IPS-NIHi11 (cell line): Measurements from ENCODE around the gene KLF13.
A peak's percentile ranks its signal among the peaks of the same experiment; 100 is the strongest.

Source experiments
- DNase-seq: peaks from one replicate; pipeline ENCODE4 v3.0.0; 2012; ENCODE audit warnings: mixed read lengths, low spot score

KLF13 gene

GRCh38 chr15:31326156-31326874, at the start of gene KLF13:
Gene KLF13, plus strand, starts transcription at chr15:31326835. Its CDS starts 378 bp downstream, at chr15:31327213.
- peak; percentile 99 for DNase-seq

GRCh38 chr15:31277335-31278060, 49.1 kb upstream of the KLF13 start:
- DNase-seq: no peak

- no peak for DNase-seq
Measured at GRCh38 chr15:31278061-31278445, 48.6 kb upstream of the KLF13 start.

- DNase-seq: no peak
Measured at GRCh38 chr15:31278544-31279220, 48.0 kb upstream of the KLF13 start.

GRCh38 chr15:31279221-31280045, 47.2 kb upstream of the KLF13 start:
- DNase-seq: peak; percentile 2

- DNase-seq: peak; percentile 17
Measured at GRCh38 chr15:31280046-31280830, 46.4 kb upstream of the KLF13 start.

- peak; percentile 2 for DNase-seq
Measured at GRCh38 chr15:31280831-31281216, 45.8 kb upstream of the KLF13 start.

- DNase-seq: no peak
Measured at GRCh38 chr15:31283043-31283442, 43.6 kb upstream of the KLF13 start.

- no peak for DNase-seq
Measured at GRCh38 chr15:31285772-31286261, 40.8 kb upstream of the KLF13 start.

GRCh38 chr15:31291048-31291578, 35.5 kb upstream of the KLF13 start:
- DNase-seq: no peak

- peak; percentile 3 for DNase-seq
Measured at GRCh38 chr15:31292391-31293015, 34.1 kb upstream of the KLF13 start.

- no peak for DNase-seq
Measured at GRCh38 chr15:31293655-31294054, 33.0 kb upstream of the KLF13 start.

GRCh38 chr15:31294067-31294466, 32.6 kb upstream of the KLF13 start:
- no peak for DNase-seq

GRCh38 chr15:31295658-31296057, 31.0 kb upstream of the KLF13 start:
- DNase-seq: no peak

GRCh38 chr15:31296219-31296645, 30.4 kb upstream of the KLF13 start:
- no peak for DNase-seq

- no peak for DNase-seq
Measured at GRCh38 chr15:31296646-31297574, 29.7 kb upstream of the KLF13 start.

GRCh38 chr15:31297575-31298456, 28.8 kb upstream of the KLF13 start:
- no peak for DNase-seq

GRCh38 chr15:31298707-31299172, 27.9 kb upstream of the KLF13 start:
- DNase-seq: no peak
